GM21576 (cell line): Measurements from ENCODE around the gene SLC10A7.

Experiments
- ATAC-seq: cut with Tn5 transposase; IDR thresholded peaks from one replicate; pipeline ENCODE4 v1.9.1; 2021; ENCODE audit warnings: mild to moderate bottlenecking, moderate library complexity; ENCODE audit not compliant: unreplicated experiment

The SLC10A7 gene, protein sequence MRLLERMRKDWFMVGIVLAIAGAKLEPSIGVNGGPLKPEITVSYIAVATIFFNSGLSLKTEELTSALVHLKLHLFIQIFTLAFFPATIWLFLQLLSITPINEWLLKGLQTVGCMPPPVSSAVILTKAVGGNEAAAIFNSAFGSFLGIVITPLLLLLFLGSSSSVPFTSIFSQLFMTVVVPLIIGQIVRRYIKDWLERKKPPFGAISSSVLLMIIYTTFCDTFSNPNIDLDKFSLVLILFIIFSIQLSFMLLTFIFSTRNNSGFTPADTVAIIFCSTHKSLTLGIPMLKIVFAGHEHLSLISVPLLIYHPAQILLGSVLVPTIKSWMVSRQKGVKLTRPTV

DNA sequence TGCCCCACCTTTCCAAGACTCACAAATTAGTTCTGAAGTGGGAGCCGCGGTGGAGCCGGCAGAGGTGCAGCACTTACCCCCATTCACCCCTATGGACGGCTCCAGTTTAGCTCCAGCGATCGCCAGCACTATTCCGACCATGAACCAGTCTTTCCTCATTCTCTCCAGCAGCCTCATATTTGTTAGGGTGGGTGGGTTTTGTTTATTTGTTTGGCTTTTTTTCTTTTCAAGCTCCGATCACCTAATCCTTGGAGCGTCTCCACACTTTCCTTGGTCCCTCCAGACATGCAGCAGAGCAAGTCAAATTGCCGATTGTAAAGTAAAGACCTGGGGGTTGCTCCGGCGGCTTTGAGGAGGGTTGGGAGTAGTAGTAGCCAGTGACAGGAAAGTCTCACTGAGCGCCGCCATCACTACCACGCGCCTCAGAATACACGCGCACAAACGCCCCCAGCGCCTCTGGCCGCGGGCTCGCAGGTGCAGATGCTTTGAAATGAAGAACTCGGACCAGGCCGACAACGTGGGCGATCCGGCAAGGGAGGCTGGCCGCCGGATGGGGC lies at the start of gene SLC10A7:
Gene SLC10A7 (minus strand): TSS at position 400 of the 557 bp plus-strand sequence. CDS start 223 bp downstream, at position 177.
- peak; percentile 81 for ATAC-seq

DNA sequence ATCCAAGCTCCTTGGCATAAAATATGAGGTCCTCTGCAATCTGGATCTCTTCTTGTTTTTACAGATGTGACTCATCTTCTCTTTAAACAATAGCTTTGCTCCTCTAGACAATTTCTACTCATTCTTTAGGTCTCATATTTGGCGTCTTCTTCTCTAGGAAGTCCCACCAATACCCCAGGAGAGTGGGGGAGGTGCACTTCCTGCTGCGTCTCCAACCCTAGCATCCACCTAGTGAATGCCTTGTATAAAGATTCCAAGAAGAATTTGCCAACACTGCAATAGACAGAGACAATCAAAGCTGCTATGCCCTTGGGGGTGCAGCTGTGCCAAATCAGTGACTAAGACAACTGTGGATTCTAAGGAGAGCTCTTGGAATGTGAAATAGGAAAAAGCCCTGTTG lies 45.7 kb upstream of the SLC10A7 start:
- ATAC-seq = no peak

DNA sequence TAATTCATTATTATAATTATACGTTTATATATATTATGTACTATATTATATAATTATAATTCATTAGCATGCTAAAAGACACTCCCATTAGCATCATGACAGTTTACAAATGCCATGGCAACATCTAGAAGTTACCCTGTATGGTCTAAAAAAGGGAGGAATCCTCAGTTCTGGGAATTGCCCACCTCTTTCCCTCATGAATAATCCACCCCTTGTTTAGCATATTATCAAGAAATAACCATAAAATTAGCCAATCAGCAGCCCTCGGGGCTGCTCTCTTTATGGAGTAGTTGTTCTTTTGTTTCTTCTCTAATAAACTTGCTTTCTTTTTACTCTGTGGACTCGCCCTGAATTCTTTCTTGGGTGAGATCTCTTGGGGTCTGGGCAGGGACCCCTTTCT lies 42.8 kb upstream of the SLC10A7 start:
- no peak for ATAC-seq

DNA sequence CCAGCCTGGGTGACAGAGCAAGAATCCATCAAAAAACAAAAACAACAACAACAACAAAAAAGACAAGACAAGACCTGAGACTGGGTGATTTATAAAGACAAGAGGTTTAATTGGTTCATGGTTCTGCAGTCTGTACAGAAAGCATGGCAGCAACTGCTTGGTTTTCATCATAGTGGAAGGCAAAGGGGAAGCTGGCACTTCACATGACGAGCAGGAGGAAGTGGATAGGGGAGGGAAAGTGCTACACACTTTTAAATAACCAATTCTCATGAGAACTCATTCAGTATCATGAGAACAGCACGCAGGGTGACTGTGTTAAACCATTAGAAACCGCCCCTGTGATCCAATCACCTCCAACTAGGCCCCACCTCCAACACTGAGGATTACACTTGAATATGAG lies 28.4 kb upstream of the SLC10A7 start:
- no peak for ATAC-seq

DNA sequence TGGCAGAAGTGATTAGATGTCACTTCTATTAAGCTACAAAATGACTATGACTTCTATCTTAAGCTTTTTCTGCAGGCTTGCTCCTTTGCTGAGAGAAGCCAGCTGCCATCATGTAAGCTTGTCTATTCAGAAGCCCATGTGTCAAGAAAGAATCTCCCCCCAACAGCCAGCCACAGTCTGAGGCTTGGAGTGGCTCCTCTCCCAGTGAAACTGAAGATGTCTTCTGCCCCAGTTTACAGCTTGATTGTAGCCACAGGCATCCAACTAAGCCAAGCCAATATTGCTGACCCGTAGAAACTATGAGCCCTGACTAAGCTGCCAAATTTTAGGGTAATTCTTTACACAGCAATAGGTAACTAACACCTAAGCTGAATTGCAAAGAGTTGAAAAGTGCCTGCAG lies 26.7 kb upstream of the SLC10A7 start:
- ATAC-seq = no peak

DNA sequence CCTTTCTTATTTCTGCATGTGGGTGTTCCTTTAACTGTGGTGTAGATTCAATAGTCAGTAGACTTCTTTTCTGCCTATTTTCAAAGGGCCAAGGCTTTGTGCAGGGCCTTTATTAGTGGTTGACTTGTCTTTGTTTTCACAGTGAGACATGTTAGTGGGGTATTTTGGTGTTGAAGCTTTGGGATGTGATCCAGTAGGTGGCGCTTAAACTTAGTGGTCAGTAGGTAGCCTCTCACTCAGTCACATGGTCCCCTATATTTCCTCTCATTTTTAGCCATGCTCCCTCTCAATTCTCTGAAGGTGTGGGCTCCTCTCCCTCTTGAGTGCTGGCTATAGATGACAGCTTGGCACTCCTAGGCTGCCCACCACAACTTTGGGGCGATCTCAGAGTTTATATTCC lies 23.4 kb upstream of the SLC10A7 start:
- ATAC-seq = peak; percentile 70

DNA sequence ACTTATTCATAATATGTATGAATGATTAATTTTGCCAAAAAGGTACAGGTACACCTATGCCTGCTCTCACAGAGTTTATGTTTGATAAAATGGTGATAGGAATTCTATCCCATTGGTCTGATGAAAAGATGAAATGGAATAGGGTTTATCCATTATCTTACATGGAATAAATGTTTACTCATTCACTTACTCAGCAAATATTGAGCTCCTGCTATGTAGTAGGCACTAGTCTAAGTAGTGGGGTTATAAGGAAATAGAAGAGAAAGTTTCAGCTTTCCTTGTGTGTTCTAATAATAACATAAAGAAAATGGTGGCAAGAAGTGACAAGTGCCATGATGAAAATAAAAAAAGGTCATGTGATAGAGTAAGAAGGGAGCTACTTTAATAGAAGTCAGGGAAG lies 12.4 kb upstream of the SLC10A7 start:
- no peak for ATAC-seq

DNA sequence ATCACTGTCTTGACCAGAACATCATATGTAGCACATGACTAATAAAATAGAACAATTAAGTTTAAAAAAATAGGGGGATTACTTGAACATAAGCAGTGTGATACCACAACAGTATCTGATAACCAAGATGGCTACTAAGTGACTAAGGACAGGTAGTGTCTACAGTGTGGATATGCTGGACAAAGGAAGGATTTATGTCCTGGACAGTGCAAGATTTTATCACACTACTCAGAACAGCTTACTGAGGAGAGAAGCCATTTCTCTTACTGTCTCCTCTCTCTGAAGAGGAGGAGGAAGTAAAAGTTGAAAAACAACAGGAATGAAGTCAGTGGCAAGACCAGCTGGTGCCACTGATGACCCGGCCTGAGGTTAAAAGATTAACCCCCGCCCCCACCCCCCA lies 4.0 kb upstream of the SLC10A7 start:
- ATAC-seq = no peak

DNA sequence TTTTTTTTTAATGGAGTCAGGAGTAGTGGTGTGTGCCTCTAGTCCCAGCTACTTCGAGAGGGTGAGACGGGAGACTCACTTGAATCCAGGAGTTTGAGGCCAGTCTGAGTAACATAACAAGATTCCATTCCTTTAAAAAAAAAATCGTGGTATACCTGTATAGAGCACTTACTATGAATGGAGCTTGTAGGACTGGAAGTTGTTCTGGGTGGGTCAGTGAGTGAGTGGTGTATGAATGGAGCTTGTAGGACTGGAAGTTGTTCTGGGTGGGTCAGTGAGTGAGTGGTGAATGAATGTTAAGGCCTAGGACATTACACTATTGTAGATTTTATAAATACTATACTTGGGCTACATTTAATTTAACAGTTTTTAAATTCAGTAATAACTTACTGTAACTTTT lies 2.9 kb upstream of the SLC10A7 start:
- no peak for ATAC-seq

DNA sequence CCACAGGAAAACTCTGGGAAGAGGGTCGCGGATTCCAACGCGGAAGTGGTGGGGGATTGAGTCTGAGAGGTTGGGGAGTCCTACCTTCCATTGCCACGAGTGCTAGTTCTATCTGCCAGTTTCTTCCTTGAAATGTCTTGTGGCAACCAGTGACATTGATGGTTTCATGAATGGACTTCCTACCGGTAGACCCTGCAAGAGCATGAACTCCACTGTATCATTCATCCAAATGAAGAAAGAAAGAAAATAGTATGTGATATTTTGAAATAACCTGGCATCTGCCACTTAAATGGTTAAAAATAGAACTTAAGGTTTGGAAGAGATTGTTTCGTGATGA lies 1.1 kb upstream of the SLC10A7 start:
- peak; percentile 22 for ATAC-seq

DNA sequence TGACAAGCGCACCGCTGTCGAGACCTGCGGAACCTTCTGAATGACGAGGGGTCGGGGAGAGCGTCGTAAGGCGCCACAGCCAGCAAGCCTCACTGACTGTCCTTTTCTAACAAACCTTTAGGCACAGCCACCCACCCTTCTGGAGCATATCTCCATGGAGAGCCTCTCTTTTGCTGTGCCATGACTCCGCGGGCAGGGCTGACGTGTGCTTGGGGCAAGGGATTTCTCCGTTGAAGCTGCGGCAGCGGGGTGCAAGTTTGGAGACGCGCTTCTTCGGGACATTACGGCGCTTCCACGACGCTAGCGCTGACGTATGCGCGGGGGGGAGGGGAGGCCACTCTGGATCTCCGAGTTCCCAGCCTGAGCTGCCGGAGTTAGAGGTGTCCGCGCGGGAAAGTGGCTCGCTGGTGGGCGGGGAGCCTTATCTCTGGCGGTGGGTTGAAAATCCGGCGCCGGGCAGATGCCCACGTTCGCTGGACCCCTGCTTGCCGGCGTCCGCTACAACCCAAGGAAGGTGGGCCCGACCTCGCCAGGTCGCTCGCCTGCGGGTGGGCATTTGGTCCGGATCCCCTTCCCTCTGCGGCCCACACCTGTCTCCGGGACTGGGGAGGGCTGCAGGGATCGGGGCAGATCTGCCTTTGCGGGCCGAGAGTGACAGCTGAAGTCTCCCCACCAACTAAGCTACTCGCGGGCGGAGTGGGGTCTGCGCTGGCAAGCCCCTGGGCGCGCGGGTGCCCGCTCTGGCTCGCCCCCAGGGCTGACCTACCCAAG lies 543 bp upstream of the SLC10A7 start:
- ATAC-seq = peak; percentile 74

DNA sequence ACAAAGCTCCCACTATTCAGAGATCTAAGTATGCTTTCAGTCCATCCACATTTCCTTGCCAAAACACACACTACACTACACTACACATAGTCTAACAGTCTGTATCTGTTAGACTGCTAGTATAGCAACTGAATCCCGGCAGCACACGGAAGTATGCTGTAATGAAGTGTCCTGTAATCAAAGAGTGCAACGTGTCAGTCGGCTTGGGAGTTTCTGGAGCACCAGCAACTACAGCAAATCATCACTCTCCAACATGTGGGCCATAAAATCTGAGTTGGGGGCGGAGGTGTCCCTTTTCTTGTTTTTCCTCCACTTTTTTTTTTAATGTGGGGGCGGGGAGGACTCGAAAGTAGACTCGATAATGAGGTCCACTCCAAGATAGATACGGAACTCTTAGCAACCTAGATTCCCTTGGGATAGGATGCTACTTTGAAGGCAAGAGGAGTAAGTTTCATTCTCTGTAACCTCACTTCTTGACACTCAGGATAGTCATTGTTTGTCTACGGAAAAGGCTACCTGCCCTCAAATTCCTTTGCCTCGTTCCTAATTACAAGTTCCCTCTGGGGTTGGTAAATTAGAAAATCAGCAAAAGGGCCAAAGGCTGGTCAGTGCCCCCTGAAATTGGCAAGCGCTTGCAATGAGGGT lies 722 bp downstream of the SLC10A7 start:
- peak; percentile 47 for ATAC-seq

DNA sequence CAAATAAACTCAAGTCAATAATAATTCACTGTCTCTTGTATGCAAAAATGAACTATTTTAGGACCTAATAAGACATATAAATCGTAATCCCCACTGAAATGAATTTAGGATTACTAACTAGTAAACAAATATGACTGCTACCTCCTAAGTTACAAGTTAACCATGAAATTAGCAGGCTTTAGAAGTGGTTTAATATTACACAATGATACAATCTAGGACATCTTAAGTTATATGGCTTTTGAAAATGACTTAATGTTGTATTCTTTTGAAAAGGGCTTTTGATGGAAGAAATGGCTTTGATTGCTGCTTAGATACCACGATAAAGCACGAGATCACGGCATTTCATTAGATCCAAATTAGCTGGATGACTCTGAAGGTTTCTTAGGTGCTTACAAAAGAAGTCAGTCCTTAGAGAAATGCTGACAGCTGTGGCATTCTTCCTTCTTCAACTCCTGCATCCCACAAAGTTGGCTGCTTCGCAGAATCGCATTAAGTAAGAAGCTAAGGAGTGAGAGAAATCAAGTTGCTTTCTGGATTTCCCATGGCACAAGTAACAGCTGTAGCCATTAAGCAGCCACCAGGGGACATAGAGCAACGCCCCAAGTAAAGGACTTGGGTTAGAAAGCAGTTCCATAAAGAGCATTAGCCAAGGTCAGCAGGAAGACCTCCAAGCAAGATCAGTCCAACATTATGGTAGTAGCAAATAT lies 6.9 kb downstream of the SLC10A7 start:
- no peak for ATAC-seq

DNA sequence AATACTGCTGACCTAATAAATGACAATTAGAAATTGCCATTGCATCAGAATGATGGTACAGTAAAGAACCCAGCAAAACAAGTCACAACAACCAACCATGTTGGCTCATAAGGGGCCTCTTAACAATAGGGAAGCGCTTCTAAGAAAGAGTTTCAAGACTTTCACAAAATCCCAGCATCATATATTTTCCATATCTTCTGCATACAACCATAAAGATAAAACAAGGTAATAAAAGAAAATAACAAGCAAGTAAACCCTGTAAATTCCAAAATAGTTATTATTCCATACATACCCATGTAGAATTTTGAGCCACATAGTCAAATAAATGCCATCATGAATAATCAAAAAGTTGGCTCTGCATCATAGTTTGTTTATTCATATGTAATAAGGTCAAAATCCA lies 8.2 kb downstream of the SLC10A7 start:
- ATAC-seq = no peak

DNA sequence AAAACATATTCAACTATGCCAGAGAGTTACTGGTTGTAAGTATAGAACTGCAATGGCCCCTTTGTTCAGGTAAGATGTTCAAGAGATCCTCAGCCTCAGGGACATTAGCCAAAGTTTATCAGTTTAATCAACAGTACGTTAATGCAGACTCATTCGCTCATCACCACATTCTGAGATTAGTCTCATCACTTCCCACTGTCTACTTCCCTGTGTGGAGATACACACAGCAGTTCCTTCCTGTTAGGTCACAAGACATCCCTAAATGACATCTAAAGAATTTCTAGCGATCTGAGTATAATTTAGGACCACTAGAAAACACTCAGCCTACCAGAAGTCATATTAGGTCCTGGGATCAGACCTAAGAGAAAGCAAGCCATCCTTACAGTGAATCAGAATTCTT lies 10.4 kb downstream of the SLC10A7 start:
- no peak for ATAC-seq

DNA sequence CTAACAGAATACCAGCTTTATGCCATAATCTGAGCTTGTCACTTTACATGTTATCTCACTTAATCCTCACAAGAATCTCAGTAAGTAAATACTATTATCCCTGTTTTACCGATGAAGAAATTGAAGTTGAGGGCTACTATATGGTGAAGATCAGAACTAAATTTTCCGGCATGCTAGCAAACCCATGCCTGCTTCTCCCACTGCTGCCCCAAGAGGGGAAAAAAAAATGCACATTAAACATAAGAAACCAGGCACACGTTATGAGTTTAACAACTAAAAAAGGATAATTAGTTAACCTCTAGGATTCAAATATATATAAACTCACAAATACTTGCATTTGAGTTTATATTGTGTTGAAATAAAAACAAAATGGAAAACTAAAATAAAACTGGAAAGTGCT lies 10.8 kb downstream of the SLC10A7 start:
- no peak for ATAC-seq

DNA sequence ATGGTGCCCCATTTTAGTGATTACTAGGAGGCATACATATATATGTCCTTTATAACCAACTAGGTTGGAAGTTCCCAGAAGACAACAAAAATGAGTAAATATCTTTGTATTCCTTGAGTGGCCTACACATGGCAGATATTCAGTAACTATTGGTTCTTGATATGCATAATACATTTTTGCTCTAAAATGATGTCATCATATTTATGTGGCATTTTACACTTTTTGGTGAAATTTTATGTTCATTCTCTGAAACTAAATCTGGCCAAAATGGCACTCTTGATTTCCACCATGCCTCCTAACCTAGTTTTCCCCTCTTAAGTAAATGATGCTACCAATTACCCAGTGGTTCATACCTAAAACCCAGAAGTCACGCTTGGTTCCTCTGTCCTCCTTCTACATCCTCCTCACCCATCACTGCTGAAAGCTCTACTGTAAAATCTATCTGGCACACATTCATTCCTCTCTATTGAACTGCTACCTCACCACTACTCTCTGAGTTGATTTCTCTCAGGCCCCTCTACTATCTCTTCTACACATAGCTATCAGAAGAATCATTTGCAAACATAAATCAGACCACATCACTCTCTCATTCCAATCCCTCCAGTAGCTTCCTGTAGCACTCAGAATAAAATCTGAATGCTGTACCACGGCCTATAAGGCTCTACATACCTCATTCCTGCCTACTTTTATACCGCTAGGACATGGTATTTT lies 13.4 kb downstream of the SLC10A7 start:
- no peak for ATAC-seq

DNA sequence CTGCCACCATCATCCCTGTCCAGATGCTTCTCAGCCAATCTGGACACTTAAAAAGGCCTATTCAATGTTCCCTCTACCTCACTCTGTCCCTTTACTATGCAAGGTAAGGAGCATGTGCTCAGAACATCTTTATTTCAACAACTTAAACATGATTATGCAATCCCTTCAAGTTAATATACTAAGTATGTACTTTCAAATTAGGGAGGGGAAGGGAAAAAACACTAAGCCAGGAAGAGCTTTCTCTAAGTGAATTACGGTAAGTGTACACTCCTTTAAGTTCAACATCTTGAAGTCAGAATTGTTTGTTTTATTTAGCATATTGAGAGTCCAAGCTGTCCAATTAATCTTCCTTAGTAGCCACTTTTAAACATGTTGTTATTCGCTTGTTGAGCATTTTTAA lies 14.1 kb downstream of the SLC10A7 start:
- ATAC-seq = no peak

DNA sequence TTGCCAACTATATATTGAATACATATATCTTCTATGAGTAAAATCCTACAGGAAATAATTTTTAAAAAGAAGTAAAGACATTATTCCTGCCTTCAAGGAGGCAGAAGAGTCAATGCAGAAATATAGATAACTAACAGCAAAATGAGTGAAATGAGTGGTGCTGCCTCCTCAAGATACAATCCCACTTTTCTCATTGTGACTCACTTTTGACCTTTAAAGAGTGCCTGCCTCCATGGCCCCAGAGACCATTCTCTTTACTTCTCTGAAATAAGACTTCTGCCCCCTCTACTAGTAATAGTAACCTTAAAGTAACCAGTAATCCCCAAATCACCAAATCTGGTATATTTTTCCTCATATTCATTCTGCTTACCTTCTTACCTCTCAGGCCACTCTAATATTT lies 15.5 kb downstream of the SLC10A7 start:
- no peak for ATAC-seq

DNA sequence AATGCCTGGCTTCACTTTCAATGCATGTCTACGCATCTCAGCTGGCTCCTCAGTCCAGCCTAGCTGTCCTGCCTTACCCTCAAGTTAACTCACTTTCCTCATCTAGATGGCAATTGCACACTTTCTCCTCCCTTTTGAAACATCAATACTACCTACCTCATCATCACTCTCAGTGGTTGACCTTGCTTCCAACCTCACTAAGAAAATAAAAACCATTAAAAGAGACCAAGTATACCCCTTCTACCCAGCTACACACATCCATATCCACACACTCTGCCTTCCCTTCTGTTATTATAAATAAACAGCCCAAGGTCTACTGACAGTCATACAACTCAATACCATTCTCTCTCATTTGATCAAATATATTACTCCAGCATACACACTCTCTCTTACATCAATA lies 21.5 kb downstream of the SLC10A7 start:
- ATAC-seq = no peak

DNA sequence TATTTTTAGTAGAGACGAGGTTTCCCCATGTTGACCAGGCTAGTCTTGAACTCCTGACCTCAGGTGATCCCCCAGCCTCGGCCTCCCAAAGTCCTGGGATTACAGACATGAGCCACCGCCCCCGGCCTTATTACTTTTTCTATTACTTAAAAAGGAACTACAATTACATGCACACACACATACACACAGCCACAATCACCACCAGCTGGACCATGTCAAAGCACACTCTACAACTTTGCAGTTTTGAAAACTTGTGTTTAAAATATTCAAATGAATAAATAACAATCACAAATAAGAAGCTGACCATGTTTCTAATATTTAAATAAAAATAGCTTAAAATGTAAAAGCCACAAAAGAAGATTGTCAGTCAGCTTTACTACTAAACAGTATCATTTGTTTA lies 23.4 kb downstream of the SLC10A7 start:
- no peak for ATAC-seq
